ENCODE measurements around the gene CDK11A. TPM values are rescaled to one million over a fixed set of nuclear protein-coding genes. Genes with fewer than 3 reads are reported as not detected.
A peak's percentile ranks its signal among the peaks of the same experiment; 100 is the strongest.
"Not testable (repeated sequence)": the region's sequence is repeated elsewhere in the genome, so short reads cannot be mapped to it uniquely, and the experiment has no call there.

CDK11A gene
- total and polyA plus RNA-seq, 11 donors, result 4.2 to 30.1 (median 16.7) TPM

DNA sequence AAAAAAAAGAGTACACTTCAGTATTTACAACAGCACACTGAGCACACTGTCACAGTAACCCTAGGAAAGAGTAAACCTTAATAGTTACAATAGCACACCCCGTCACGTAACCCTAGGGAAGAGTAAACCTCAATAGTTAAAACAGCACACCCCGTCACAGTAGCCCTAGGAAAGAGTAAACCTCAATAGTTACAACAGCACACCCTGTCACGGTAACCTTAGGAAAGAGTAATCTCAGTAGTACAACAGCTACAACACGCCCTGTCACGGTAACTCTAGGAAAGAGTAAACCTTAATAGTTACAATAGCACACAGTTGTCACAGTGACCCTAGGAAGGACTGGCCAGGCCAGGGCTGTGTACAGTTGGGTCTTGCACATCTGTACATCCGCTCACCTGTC is 3.0 kb downstream of the CDK11A start:
- no peak for DNase-seq
- intact Hi-C loops (cut with DNase I), result loop anchor here in 1 of 10 donors (5.0 kb wide), 1 partner anchor 64 kb away; the partner anchor contains the start of gene CDK11B

DNA sequence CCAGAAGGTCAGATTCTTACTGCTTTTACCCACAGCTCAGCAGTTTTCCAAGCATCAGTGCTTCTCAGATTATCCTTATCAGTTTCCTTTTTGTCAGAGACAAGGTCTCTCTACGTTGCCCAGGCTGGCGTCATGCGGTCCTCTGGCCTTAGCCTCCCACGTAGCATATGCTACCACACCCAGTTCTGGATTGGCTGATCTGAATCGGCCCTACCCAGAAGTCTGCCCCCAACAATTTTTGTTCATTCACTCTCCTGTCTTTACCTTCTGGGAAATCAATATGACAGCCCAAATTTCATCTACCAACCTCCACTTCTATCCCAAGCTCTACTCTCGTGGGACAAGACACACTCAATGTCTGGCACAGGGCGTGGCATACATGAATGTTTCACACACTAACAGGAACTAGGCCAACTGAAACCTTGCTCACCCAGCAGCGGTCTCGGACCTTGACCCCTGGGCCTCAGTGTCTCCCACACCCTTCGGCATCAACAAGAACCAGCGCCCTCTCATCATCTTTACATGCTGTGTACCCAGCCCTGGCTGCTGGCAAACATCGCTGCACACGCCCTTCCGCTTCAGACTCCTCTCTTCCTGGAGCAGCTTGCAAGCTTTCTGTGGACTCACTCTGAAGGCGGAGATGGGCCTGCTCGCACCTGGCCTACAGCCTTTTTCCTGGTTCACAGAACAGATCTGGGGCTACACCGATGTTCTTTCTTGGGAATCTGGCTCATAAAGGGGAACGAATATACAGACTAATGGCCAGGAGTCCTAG is 8.9 kb downstream of the CDK11A start:
- WGBS, 4 donors, result 76 to 92% (median 88%) methylated on average over 13 to 15 of the region's 18 CpGs

More for the DNA sequence above, 3.0 kb downstream of the CDK11A start:
- peaks cover 0 to 56% (median 36%) of the 10 kb centered on the region in 9 donors for H3K36me3 ChIP-seq
- no peak for TF ChIP-seq POLR2A (IDR thresholded peaks at IDR 0.05)
- TF ChIP-seq, protein P1, sequence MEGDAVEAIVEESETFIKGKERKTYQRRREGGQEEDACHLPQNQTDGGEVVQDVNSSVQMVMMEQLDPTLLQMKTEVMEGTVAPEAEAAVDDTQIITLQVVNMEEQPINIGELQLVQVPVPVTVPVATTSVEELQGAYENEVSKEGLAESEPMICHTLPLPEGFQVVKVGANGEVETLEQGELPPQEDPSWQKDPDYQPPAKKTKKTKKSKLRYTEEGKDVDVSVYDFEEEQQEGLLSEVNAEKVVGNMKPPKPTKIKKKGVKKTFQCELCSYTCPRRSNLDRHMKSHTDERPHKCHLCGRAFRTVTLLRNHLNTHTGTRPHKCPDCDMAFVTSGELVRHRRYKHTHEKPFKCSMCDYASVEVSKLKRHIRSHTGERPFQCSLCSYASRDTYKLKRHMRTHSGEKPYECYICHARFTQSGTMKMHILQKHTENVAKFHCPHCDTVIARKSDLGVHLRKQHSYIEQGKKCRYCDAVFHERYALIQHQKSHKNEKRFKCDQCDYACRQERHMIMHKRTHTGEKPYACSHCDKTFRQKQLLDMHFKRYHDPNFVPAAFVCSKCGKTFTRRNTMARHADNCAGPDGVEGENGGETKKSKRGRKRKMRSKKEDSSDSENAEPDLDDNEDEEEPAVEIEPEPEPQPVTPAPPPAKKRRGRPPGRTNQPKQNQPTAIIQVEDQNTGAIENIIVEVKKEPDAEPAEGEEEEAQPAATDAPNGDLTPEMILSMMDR (IDR thresholded peaks at IDR 0.05), result no peak
- no peak overlapping the region for H3K27ac ChIP-seq
- no peak overlapping the region for H3K4me3 ChIP-seq
- ATAC-seq, result no peak
- no peaks in the 10 kb centered on the region for H3K27me3 ChIP-seq
- WGBS, 4 donors, result 74 to 82% (median 79%) methylated on average over 6 to 7 of the region's 7 CpGs
- peaks cover 0 to 9% (median 0%) of the 10 kb centered on the region in 12 donors for H3K4me1 ChIP-seq
- H3K9me3 ChIP-seq, result no peaks in the 10 kb centered on the region

DNA sequence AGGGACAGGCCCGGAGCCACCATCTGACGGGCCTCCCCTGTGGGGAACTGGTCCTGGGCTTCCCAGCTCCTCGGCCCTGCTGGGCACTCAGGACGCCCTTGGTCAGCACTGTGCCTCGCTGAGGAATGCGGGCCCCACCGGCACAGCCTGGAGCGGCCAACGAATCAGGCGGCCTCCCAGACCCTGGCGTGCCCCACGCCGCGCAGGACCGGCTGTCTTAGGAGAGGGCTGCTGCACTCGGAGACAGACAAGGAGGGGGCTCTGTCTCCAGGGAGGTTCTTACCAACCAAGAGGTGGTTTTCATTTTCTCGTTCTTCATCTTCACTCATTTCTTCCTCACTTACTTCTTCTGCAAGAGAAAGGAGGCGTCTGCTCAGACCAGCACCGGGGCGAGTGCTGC is 16.3 kb downstream of the CDK11A start:
- DNase-seq (peak in 1 of 5 donors; percentile 36), ATAC-seq (peak in 1 of 4 donors; percentile 11)
- H3K4me3 ChIP-seq; H3K27me3 ChIP-seq; H3K9me3 ChIP-seq; H3K27ac ChIP-seq; intact Hi-C loops (cut with DNase I); H3K4me1 ChIP-seq: not testable (repeated sequence)
- peaks cover 0 to 23% (median 13%) of the 10 kb centered on the region in 9 donors for H3K36me3 ChIP-seq
- 95 to 100% methylated on average over 7 to 16 of the region's 20 CpGs; no CpG with 5 or more reads in 2 of the 4 donors for WGBS, 4 donors

More for the DNA sequence above, 8.9 kb downstream of the CDK11A start:
- H3K27me3 ChIP-seq; H3K4me3 ChIP-seq; H3K9me3 ChIP-seq; H3K27ac ChIP-seq; H3K4me1 ChIP-seq; intact Hi-C loops (cut with DNase I): not testable (repeated sequence)
- ATAC-seq, result peak in 1 of 4 donors; percentile 16
- peaks cover 0 to 60% (median 29%) of the 10 kb centered on the region in 9 donors for H3K36me3 ChIP-seq
- peak in 1 of 5 donors; percentile 0 for DNase-seq

DNA sequence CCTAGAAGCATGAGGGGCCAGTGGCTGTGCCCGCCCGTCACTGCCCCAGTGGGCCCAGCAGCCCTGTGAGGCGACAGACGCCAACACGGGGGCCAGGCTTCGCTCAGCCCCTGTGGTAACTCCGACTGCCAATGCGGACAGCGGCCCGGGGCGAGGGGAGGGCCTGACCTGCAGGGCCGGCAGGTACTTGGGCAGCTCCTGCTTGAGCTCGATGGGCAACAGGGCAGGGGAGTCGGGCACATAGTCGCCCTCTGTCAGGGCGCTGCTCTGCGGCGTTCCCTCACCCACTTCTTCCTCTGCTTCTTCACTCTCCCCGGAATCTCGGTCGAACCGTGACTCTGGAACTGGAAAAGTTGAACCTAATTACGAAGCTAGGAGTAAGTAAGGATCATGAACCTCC is 16.9 kb downstream of the CDK11A start:
- ATAC-seq; intact Hi-C loops (cut with DNase I); H3K27ac ChIP-seq; H3K27me3 ChIP-seq; H3K4me1 ChIP-seq; H3K4me3 ChIP-seq; H3K9me3 ChIP-seq: not testable (repeated sequence)
- DNase-seq, result peak in 2 of 5 donors; percentile 4 to 50
- peaks cover 0 to 23% (median 13%) of the 10 kb centered on the region in 9 donors for H3K36me3 ChIP-seq
- 96 to 97% methylated on average over 15 to 17 of the region's 23 CpGs; no CpG with 5 or more reads in 2 of the 4 donors for WGBS, 4 donors

DNA sequence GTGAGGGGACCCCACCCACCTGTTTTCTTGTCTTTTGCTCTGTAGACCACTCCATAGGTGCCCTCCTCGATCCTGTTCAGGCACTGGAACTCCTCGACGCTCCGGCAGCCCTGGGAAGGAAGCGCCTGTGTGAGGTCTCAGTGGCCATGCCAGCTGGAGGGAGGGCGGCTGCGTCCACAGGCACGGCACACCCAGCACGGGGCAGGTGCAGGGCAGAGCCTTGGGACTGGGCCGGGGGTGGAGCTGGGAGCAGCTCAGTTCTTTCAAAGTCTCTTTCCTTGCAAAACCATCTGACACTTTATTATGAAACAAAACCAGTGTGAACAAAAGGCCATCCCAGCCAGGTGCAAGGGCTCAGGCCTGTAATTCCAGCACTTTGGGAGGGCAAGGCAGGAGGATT is 18.5 kb downstream of the CDK11A start:
- intact Hi-C loops (cut with DNase I); H3K27me3 ChIP-seq; H3K4me1 ChIP-seq; H3K4me3 ChIP-seq; ATAC-seq; H3K27ac ChIP-seq; H3K9me3 ChIP-seq: not testable (repeated sequence)
- 95 to 97% methylated on average over 5 to 6 of the region's 10 CpGs; no CpG with 5 or more reads in 2 of the 4 donors for WGBS, 4 donors
- peaks cover 0 to 23% (median 13%) of the 10 kb centered on the region in 9 donors for H3K36me3 ChIP-seq
- DNase-seq, result peak in 1 of 5 donors; percentile 3

DNA sequence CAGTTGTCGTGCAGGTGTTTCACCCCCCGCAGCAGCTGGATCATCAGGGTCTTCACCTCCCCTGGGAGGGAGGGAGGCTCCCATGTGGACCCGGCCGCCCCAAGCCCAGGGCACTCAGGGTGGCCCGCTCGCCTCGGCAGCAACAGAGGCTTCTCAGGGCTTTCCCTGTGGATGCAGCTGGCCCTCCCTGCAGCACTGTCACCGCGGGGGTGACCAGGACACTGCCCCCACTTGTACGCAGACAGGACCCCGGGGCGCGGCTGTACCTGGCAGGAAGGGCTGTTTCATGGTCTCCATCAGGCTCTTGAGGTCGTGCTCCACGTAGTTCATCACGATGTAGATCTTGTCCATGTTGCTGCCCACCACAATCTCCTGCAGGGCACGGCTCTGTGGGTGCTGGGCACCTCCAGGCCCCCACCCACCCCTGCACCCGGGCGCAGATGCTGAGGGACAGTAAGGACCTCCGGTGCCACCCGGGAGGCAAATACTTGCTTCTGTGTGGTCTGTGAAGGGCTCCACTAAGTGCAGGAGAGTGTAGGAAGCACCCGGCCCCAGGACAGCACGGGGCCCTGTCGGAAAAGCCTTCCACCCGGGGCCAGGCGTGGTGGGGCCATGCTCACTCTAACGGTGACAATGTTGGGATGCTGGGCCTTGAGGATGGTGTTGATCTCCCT is 19.7 kb downstream of the CDK11A start:
- peaks cover 0 to 23% (median 13%) of the 10 kb centered on the region in 9 donors for H3K36me3 ChIP-seq
- H3K27me3 ChIP-seq; H3K9me3 ChIP-seq; H3K4me1 ChIP-seq; ATAC-seq; H3K4me3 ChIP-seq; intact Hi-C loops (cut with DNase I); H3K27ac ChIP-seq: not testable (repeated sequence)
- DNase-seq, result peak in 2 of 5 donors; percentile 13 to 33
- 90 to 93% (median 93%) methylated on average over 2 to 27 of the region's 27 CpGs for WGBS, 4 donors

All from heart left ventricle (tissue), 16 donors.